Stomach (tissue), 4 donors: Measurements from ENCODE around the gene TUT1.
A peak's percentile ranks its signal among the peaks of the same experiment; 100 is the strongest.

ENCODE experiments used
- CTCF ChIP-seq, 7 experiments: fragments of 450-650 bp in 4 of 7; fragments of 200-600 bp in 3 of 7; sonication (generic) in 3 of 7; IDR thresholded peaks; one replicate each; pipeline ENCODE4 v1.5.1; 2016 to 2019; ENCODE audit warnings: antibody characterized with exemption in 7 of 7, control low read depth in 2 of 7, mild to moderate bottlenecking in 1 of 7
- EP300 ChIP-seq: sonication (generic); formaldehyde crosslinking; IDR thresholded peaks from one replicate; pipeline ENCODE4 v1.6.1; 2017; ENCODE audit warnings: antibody characterized with exemption
- POLR2A ChIP-seq, 4 donors: fragments of 450-650 bp; IDR thresholded peaks; one replicate each; pipeline ENCODE4 v1.6.1; 2016; ENCODE audit warnings: antibody characterized with exemption in 4 of 4, control low read depth in 2 of 4, mild to moderate bottlenecking in 1 of 4, moderate library complexity in 1 of 4
- POLR2AphosphoS5 ChIP-seq, 3 donors: sonication (generic); formaldehyde crosslinking; IDR thresholded peaks; one replicate each; pipeline ENCODE4 v1.6.1; 2016; ENCODE audit warnings: antibody characterized with exemption in 3 of 3

- TF ChIP-seq CTCF (IDR thresholded peaks at IDR 0.05), result no peak
- no peak for TF ChIP-seq EP300
- peak in 2 of 3 donors; percentile 29 to 30 for TF ChIP-seq POLR2AphosphoS5 (IDR thresholded peaks at IDR 0.05)
- no peak for TF ChIP-seq POLR2A (IDR thresholded peaks at IDR 0.05)
These were observed 14.1 kb downstream of the TUT1 start for GRCh38 chr11:62577046-62577714.
